Right renal cortex interstitium (tissue), 3 donors: ENCODE data around the gene RAD54L2. TPM values are rescaled to one million over a fixed set of nuclear protein-coding genes. Genes with fewer than 3 reads are reported as not detected.
"Not testable (repeated sequence)": the region's sequence is repeated elsewhere in the genome, so short reads cannot be mapped to it uniquely, and the experiment has no call there.

ENCODE experiments used
- DNase-seq, 3 donors: peaks; one replicate each; pipeline ENCODE4 v3.0.0-alpha.2; 2013; ENCODE audit warnings: low read depth in 3 of 3, low spot score in 2 of 3
- polyA plus RNA-seq, 3 donors: library from polyadenylated mRNA; unstranded; fragments of 120-200 nt; gene quantifications; one replicate each; pipeline ENCODE4 v1.2.1, GENCODE V29; 2013; ENCODE audit not compliant: insufficient read length in 3 of 3

Gene RAD54L2, protein sequence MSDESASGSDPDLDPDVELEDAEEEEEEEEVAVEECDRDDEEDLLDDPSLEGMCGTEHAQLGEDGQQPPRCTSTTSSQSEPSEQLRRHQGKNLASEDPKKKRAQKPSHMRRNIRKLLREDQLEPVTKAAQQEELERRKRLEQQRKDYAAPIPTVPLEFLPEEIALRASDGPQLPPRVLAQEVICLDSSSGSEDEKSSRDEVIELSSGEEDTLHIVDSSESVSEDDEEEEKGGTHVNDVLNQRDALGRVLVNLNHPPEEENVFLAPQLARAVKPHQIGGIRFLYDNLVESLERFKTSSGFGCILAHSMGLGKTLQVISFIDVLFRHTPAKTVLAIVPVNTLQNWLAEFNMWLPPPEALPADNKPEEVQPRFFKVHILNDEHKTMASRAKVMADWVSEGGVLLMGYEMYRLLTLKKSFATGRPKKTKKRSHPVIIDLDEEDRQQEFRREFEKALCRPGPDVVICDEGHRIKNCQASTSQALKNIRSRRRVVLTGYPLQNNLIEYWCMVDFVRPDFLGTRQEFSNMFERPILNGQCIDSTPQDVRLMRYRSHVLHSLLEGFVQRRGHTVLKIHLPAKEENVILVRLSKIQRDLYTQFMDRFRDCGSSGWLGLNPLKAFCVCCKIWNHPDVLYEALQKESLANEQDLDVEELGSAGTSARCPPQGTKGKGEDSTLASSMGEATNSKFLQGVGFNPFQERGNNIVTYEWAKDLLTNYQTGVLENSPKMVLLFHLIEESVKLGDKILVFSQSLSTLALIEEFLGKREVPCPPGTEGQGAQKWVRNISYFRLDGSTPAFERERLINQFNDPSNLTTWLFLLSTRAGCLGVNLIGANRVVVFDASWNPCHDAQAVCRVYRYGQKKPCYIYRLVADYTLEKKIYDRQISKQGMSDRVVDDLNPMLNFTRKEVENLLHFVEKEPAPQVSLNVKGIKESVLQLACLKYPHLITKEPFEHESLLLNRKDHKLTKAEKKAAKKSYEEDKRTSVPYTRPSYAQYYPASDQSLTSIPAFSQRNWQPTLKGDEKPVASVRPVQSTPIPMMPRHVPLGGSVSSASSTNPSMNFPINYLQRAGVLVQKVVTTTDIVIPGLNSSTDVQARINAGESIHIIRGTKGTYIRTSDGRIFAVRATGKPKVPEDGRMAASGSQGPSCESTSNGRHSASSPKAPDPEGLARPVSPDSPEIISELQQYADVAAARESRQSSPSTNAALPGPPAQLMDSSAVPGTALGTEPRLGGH (N-terminal part only)
- polyA plus RNA-seq = 10 to 100 TPM; 14.2 to 15.2 (median 14.9) TPM

DNA sequence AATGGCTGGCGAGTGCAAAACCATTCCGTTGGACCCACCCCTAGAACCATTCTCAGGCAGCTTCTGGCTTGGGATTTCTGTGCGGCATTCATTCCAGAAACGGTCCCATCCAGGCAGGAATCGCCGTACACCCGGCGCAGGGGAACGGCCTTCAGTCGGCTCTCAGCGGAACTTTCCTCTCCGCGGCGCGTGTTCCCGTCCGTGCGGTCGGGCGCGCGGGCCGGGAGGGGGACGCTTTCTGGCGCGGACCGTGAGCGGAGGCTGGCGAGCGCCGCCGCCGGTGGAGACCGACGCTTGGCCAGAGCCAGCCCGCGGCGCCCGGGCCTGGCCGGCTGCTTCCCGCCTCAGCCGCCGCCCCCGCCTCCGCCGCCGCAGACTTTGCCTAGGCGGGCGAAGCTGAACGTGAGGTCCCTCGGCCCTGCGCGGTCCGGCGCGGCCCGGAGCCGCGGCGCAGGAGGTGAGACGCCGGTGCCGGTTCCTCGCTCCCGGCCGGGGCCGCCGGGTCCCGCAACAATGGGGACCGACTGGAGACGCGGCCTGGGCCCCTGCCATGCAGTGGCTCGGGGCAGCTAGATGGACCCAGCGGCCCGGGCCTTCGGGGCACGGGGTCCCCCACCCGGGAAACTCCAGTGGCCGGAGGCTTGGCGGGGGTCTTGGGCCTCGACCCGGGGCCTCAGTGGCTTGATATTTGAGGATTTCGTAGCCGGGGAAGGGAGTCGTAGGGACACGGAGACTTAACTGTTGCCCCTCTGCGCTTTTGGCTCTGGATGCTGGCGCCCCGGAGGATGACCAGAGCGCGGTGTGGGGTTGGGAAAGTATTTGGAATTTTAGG lies at the start of gene RAD54L2:
Gene RAD54L2, plus strand, starts transcription at position 261 of the 832 bp plus-strand sequence. CDS start 51,702 bp downstream, outside the sequence.
- DNase-seq = peak; percentile 18 to 57 (median 55)

DNA sequence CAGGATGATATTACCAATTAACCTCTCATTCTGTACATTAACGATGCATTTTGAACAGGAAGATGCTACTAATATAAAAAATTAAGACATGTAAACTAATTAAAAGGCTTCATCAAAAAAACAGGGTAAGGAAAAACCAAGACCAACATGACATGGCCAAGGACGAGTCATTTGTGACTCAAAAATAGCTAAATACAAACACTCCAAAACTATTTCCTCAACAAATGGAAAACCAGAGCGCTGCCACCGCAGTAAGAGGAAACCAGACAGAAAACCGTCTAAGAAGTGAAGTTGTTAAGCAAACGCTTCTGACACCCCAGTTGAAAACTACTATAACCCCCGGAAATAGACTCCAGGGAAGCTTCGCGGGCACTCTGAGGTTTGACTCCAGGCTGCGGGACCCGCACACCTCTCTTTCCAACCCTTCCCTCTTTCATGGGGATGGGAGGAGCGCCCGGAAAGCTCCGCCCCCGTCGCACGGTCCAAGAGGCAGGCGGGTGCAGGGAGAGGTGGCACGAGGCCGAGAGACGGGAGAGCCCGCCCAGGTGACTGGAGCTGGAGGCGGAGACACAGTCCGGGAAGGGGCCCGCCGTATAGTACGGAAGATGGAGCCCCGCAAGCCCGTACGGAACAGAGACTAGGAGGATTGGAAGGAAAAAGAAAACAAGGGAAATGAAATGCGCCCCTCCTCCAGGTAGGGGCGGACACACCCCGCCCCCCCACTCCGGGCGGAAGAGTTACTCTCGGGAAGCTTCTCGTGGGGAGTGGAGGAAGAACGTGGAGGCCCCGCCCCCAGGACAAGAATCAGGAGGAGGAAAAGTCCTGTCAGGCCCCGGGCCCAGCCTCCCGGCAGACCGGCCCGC lies 39.4 kb upstream of the RAD54L2 start:
- peak; percentile 80 to 87 (median 86) for DNase-seq

DNA sequence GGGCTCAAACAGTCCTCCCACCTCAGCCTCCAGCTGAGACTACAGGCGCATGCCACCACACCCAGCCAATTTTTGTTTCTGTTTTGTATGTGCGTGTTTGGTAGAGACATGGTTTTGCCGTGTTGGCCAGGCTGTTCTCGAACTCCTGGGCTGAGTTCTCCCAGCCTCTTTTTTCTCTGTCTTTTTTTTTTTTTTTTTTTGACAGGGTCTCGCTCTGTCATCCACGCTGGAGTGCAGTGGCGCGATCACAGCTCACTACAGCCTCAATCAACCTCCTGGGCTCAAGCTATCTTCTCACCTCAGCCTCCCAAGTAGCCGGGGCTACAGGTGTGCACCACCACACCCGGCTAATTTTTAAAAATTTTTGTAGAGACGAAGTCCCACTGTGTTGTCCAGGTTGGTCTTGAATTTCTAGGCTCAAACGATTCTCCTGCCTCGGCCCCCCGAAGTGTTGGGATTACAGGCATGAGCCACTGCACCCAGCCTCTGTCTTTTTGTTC lies 37.8 kb upstream of the RAD54L2 start:
- no peak for DNase-seq

DNA sequence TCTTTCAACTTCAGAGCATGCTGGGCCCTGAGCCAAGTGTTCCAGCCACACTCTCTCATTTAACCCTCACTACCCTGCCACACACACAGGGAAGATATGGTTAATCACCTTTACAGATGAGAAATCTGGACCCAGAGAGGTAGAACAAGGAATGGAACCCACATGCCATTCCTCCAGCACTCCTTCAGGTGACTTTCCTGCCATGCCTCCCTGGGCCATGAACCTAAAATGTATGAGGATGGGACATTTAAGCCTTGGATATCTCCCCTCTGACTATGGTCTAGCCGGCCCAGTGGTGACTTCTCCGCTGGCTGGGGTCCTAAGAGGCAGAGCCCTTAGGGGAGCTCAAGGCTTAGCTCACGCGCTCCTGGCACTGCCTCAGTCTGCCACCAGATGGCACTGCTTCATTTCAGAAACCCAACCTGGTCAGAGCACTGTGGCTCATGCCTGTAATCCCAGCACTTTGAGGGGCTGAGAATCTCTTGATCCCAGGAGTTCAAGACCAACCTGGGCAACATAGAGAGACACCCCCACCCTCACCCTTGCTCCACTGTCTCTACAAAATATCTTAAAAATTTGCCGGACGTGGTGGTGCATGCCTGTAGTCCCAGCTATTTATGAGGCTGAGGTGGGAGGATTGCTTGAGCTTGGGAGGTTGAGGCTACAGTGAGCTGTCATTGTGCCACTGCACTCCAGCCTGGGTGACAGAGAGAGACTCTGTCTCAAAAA lies 36.5 kb upstream of the RAD54L2 start:
- peak; percentile 53 to 64 (median 56) for DNase-seq

DNA sequence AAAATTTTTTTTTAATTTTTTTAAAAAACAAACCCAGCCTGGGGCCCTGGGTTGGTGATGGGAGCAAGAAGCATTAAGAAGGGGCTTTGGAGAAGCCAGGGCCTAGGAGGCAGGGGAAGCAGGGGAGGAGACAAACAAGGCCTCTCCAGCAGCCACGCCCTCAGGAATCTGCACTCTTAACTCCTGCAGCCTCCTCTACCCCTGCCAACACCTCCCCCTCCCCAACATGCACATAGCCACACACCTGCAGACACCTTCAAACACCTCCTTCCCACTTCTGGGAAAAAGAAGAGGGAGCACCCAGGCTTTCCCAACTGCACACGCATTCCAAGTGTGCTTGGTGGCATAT lies 36.0 kb upstream of the RAD54L2 start:
- no peak for DNase-seq

DNA sequence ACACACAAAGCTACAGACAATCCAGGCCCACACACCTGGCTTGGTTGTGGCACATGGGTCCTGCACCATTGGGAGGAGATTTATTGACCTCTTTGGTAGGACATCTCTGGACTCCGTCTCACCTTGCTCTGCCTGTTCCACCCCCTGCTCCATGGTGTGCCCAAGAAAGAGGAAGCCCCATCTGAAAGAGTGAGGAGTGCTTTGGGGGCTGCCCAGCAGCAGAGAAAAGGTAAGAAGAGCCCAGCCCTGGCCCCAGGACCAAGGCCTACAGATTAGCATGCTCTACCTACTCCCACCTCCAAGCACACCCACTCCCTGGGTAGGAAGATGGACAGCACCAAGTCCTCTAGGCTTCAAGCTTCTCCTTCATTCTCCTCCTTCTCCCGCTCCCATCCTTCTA lies 35.5 kb upstream of the RAD54L2 start:
- DNase-seq = no peak

DNA sequence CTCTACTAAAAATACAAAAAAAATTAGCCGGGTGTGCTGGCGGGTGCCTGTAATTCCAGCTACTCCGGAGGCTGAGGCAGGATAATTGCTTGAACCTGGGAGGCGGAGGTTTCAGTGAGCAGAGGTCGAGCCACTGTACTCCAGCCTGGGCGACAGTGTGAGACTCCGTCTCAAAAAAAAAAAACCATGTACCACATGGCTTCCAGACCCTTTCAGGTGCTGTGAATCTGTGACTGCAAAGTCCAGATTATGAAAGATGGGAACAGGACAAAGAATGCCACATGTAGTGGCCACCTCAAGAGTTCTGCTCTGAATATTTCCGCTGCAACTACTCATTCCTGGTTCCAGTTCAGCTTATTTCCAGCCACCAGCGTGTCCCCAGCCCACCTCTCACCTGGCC lies 30.3 kb upstream of the RAD54L2 start:
- no peak for DNase-seq

DNA sequence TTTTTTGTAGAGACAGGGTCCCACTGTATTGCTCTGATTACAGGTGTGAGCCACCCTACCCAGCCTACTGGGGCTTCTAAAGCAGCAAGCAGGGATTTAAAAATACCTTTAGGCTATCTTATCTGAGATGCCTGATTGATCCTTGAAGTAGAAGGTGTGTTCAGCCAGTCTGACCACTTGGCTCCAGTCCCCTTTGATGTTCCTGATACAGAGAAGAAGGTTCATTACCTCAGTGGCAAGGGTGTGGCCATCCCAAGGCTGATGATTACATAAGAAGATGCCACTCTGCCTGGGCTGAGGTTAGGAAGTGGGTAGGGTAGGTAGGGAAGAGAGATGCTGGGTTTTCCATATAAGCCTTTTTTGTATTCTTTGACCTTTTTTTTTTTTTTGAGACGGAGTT lies 27.5 kb upstream of the RAD54L2 start:
- DNase-seq = no peak

DNA sequence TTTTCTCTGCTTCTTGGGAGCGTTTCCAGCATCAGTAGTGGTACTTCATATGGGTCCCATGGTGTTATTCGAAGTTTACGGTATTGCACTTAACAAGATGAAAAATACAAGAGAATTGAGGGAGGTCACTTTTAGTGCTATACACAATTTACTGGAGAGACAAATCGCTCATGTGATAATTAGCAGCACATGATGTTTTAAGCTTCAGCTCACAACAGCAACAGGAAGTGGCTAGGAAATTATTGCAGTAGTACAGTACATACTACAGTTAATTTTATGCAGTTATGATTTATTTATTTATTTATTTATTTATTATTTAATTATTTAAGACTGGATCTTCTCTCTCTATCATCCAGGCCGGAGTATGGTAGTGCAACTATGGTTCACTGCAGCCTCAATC lies 24.3 kb upstream of the RAD54L2 start:
- DNase-seq = no peak

DNA sequence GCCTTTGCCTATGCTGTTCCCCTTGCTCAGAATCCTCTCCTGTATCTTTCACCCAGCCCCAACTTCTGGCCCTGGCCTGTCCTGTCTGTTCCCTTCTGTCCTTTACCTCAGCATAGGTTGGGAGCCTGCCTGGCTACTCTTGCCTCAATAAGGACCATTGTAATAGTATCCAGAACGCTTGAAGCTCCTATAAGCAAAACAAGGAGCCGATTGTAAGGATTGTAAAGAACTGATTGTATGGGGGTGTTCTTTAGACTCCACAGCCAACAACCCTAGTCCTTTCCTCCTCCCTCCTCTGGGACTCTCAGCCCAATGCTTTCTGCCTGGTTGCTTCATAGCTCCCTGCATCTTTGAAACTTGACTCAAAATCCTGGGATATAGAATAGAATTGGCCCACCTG lies 18.7 kb upstream of the RAD54L2 start:
- no peak for DNase-seq

DNA sequence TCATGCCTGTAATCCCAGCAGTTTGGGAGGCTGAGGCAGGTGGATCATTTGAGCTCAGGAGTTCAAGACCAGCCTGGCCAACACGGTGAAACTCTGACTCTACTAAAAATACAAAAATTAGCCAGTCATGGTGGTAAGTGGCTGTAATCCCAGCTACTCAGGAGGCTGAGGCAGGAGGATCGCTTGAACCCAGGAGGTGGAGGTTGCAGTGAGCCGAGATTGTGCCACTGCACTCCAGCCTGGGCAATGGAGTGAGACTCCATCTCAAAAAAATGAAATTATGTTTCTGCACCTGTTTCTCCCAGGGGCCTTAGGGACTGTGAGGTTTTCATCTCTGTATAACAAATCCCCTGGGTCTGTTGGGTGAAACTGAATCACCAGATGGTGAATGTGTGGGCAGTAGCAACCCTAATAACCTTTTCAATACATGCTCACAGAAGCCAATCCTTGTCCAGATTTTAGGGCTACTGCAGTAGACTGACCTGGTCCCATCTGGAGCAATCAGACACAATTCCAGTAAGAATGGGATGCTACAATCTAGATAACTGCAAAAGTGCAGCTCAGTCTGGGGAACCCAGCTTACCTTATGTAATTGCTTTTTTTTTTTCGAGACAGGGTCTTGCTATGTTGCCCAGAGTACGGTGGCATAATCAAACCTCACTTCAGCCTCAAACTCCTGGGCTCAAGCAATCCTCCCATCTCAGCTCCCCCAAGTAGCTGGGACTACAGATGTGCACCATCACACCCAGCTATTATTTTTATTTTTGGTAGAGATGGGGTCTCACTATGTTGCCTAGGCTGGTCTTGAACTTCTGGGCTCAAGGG lies 17.4 kb upstream of the RAD54L2 start:
- not testable (repeated sequence) for DNase-seq

DNA sequence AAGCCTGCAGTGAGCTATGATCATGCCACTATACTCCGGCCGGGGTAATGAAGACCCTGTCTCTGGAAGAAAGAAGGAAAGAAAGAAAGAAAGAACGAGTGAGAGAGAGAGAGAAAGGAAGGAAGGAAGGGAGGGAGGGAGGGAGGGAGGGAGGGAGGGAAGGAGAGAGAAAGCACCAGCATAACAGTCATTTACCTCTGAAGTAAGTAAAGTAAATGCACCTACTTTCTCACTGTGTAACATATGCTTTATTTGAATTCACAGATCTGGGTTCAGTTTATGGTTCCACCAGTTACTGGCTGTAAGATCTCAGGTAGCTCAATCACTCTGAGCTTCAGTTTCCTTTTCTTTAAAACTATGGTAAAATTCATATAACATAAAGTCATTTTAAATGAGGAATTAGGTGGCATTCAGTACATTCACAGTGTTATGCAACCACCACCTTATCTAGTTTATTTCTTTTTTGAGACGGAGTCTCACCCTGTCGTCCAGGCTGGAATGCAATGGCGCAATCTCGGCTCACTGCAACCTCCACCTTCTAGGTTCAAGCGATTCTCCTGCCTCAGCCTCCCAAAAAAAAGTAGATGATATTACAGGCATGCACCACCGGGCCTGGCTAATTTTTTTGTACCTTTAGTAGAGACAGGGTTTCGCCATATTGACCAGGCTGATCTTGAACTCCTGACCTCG lies 16.1 kb upstream of the RAD54L2 start:
- no peak for DNase-seq

DNA sequence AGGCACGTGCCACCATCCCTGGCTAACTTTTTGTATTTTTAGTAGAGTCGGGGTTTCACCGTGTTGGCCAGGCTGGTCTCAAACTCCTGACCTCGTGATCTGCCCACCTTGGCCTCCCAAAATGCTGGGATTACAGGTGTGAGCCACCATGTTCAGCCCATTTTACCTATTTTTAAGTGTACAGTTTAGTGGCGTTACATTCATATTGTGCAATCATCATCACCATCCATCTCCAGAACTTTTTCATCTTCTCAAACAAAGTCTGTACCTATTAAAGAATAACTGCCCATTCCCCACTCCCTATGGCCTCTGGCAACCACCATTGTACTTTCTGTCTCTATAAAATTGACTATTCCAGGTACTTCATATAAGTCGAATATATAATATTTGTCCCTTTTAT lies 13.6 kb upstream of the RAD54L2 start:
- DNase-seq = not testable (repeated sequence)

DNA sequence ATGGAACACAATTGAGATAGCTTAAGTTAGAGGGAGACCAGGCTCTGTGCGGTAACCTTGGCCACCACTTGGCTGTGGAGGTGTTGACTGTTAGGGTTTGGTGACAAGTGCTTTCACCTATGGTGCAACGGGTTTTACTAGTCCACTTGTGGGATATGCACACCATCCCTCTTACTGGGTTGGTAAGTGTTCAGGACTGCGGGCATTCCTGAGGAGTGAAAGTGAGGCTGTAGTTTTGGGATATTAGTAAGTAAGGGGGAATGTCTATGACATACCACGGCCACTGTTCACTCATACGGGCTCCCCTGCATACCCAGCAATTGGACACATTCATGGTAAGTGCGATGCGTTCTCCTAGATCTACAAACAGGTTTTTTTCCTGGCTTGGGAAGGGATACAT lies 8.0 kb upstream of the RAD54L2 start:
- no peak for DNase-seq

DNA sequence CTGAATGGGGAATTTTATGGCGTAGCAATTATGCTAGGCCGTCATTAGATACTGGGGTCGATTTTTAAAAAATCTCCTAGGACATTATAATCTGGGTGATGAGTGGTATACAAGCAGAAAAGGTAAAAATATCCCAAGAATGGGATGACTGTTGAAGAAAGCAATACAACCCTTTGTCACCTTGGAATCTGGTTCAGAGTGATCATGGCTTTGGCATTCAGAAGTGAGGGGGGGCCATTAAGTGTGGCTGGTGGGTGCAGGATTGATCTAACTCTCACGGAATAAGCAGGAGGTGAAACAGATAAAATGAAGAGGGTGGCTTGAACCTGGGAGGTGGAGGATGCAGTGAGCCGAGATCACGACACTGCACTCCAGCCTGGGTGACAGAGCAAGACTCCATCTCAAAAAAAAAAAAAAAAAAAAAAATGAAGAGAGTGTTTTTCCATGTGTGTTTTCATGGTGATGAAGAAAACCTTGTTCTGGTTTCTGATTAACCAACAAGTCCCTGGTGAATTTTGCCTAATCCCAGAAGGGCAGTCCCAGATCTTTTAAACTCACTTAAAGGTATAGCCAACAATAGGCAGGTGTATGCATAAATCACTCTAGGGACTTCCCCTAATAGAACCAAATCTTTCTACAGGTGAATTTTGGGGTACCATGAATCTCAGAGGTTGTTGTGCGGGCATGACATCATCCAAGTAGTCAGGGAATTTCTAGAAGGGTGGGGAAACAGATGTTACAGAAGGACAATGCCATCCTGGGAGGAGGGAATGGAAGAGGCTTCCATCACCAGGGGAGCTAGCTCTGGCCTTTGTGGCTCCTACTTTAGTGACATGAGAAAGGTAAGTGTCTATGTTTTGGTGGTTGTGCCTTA lies 3.1 kb upstream of the RAD54L2 start:
- no peak for DNase-seq

DNA sequence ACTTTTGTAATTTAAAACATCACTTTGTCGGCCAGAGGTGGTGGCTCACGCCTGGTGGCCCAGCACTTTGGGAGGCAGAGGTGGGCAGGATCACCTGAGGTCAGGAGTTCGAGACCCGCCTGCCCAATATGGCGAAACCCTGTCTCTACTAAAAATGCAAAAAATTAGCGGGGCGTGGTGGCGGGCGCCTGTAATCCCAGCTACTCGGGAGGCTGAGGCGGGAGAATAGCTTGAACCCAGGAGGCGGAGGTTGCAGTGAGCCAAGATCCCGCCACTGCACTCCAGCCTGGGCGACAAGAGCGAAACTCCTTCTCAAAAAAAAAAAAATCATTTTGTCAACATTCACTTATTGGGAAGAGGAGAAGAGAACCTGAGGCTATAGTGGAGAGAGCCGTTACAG lies 888 bp upstream of the RAD54L2 start:
- DNase-seq = not testable (repeated sequence)
